ENCODE data around the gene ZNF322. TPM values are rescaled to one million over a fixed set of nuclear protein-coding genes. Genes with fewer than 3 reads are reported as not detected.
"Not testable (repeated sequence)": the region's sequence is repeated elsewhere in the genome, so short reads cannot be mapped to it uniquely, and the experiment has no call there.

ZNF322 gene
- 34.5 and 39.1 TPM in 2 replicates for total RNA-seq (2021)
- long read RNA-seq, full-length matches to known transcripts, result 61 of 69 reads
- long read RNA-seq, partial matches to known transcripts, result 1 of 69 reads
- long read RNA-seq, other reads (novel, unspliced or antisense), result 7 of 69 reads

- no peak within 1 kb of the TSS for H3K23ac ChIP-seq (ENCODE audit: insufficient read length, low read depth, low read length)
- no peak within 1 kb of the TSS for H2AK5ac ChIP-seq (ENCODE audit: insufficient read length, low read length)
- H3K9me3 ChIP-seq (ENCODE audit: control insufficient read depth, low read depth, low read length), result no peaks in the 10 kb centered on the region
- H4K20me1 ChIP-seq (ENCODE audit: control insufficient read depth, insufficient read depth, insufficient read length), result no peaks in the 10 kb centered on the region
- Mint-ChIP-seq H3K36me3 (ENCODE audit: insufficient read depth in 1 of 3, low read depth in 3 of 3) (peaks cover 12 to 26% (median 24%) of the 10 kb centered on the region in 3 experiments; a peak in 6 of 7 replicates), H3K9me3 (no peaks in the 10 kb centered on the region; a peak in 1 of 5 replicates), H3K4me3 (peak within 1 kb of the TSS; percentile 81 to 93), H3K27ac (peak within 1 kb of the TSS in 2 of 3 experiments; percentile 50 to 91; a peak in 3 of 7 replicates), H3K27me3 (ENCODE audit: low read depth) (peaks cover 32% of the 10 kb centered on the region), H3K4me1 (peaks cover 7 to 11% of the 10 kb centered on the region in 2 experiments)
- no peak within 1 kb of the TSS for H2BK15ac ChIP-seq (ENCODE audit: low read depth, low read length)
- H2BK120ac ChIP-seq (ENCODE audit: low read depth, low read length, poor library complexity, severe bottlenecking), result no peak within 1 kb of the TSS
- H3K4ac ChIP-seq (ENCODE audit: low read depth, low read length), result no peak within 1 kb of the TSS
- no peak within 1 kb of the TSS for H3K27ac ChIP-seq (ENCODE audit: insufficient read length, low read depth, low read length)
- H2BK20ac ChIP-seq (ENCODE audit: low read depth, low read length, poor library complexity, severe bottlenecking), result no peak within 1 kb of the TSS
- no peak within 1 kb of the TSS for H2BK12ac ChIP-seq (ENCODE audit: insufficient read length, low read depth, low read length)
- H4K8ac ChIP-seq (replicated peaks; ENCODE audit: insufficient read length, low read depth, low read length), result no peak within 1 kb of the TSS
- no CpG with 5 or more reads among the region's 56 CpGs for WGBS (ENCODE audit: extremely low coverage, insufficient read length, low lambda C conversion rate)
- peaks cover 7% of the 10 kb centered on the region; the same call in 1 of the 2 replicates for H3K79me2 ChIP-seq (ENCODE audit: insufficient read depth, low read length)
- peak within 1 kb of the TSS; percentile 96 for H3K4me2 ChIP-seq (ENCODE audit: insufficient read depth, insufficient read length, low read length)
- H3K4me1 ChIP-seq (ENCODE audit: insufficient read depth, low read length), result no peaks in the 10 kb centered on the region
- peak within 1 kb of the TSS; percentile 99 for H2AFZ ChIP-seq (ENCODE audit: low read length)
- peaks cover 4% of the 10 kb centered on the region for H3K23me2 ChIP-seq (ENCODE audit: insufficient read length, low read depth, low read length, poor library complexity, severe bottlenecking)
- no peak within 1 kb of the TSS for H2BK5ac ChIP-seq (ENCODE audit: insufficient read length, low read length)
- H3K56ac ChIP-seq (ENCODE audit: insufficient read length, low read depth, low read length), result no peak within 1 kb of the TSS
- no peak within 1 kb of the TSS for H4K5ac ChIP-seq (ENCODE audit: insufficient read length, low read depth, low read length)
- DNase-seq, result peak; percentile 96
- no peak within 1 kb of the TSS for H4K91ac ChIP-seq (ENCODE audit: insufficient read length, low read depth, low read length)
- no peaks in the 10 kb centered on the region; the same call in 1 of the 2 replicates for H3K27me3 ChIP-seq (ENCODE audit: insufficient read depth, low read length)
- TF ChIP-seq, protein P1, sequence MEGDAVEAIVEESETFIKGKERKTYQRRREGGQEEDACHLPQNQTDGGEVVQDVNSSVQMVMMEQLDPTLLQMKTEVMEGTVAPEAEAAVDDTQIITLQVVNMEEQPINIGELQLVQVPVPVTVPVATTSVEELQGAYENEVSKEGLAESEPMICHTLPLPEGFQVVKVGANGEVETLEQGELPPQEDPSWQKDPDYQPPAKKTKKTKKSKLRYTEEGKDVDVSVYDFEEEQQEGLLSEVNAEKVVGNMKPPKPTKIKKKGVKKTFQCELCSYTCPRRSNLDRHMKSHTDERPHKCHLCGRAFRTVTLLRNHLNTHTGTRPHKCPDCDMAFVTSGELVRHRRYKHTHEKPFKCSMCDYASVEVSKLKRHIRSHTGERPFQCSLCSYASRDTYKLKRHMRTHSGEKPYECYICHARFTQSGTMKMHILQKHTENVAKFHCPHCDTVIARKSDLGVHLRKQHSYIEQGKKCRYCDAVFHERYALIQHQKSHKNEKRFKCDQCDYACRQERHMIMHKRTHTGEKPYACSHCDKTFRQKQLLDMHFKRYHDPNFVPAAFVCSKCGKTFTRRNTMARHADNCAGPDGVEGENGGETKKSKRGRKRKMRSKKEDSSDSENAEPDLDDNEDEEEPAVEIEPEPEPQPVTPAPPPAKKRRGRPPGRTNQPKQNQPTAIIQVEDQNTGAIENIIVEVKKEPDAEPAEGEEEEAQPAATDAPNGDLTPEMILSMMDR (conservative IDR thresholded peaks at IDR 0.05), result no peak
- no peak within 1 kb of the TSS for H3T11ph ChIP-seq (ENCODE audit: low read length)
- peak within 1 kb of the TSS; percentile 95 for H3K9ac ChIP-seq (ENCODE audit: extremely low read depth, insufficient read length, low read length)
- no peak within 1 kb of the TSS for H3K18ac ChIP-seq (ENCODE audit: insufficient read length, low read depth, low read length)
- H3K14ac ChIP-seq (ENCODE audit: insufficient read depth, low read length), result no peak within 1 kb of the TSS
- peaks cover 2% of the 10 kb centered on the region for H3K79me1 ChIP-seq (ENCODE audit: insufficient read depth, low read depth, low read length, poor library complexity, severe bottlenecking)
These were observed at the start of gene ZNF322 for GRCh38 chr6:26659042-26659999. ZNF322 (minus strand) TSS chr6:26659746; CDS start chr6:26638553, 21,193 bp downstream.

GRCh38 chr6:26705780-26706179 is 46.2 kb upstream of the ZNF322 start:
- not testable (repeated sequence) for H4K91ac ChIP-seq (ENCODE audit: insufficient read length, low read depth, low read length); H3K27ac ChIP-seq (ENCODE audit: insufficient read length, low read depth, low read length); H3K9me3 ChIP-seq (ENCODE audit: control insufficient read depth, low read depth, low read length); H3K4ac ChIP-seq (ENCODE audit: low read depth, low read length); H3K23me2 ChIP-seq (ENCODE audit: insufficient read length, low read depth, low read length, poor library complexity, severe bottlenecking); H3K14ac ChIP-seq (ENCODE audit: insufficient read depth, low read length); H3K56ac ChIP-seq (ENCODE audit: insufficient read length, low read depth, low read length); H3K4me3 Mint-ChIP-seq; H3K27ac Mint-ChIP-seq; H2AFZ ChIP-seq (ENCODE audit: low read length); H3K18ac ChIP-seq (ENCODE audit: insufficient read length, low read depth, low read length); H2AK5ac ChIP-seq (ENCODE audit: insufficient read length, low read length); H2BK12ac ChIP-seq (ENCODE audit: insufficient read length, low read depth, low read length); H3K4me2 ChIP-seq (ENCODE audit: insufficient read depth, insufficient read length, low read length); H3K79me2 ChIP-seq (ENCODE audit: insufficient read depth, low read length); H3K27me3 ChIP-seq (ENCODE audit: insufficient read depth, low read length); H3K36me3 Mint-ChIP-seq (ENCODE audit: insufficient read depth in 1 of 3, low read depth in 3 of 3); H3K23ac ChIP-seq (ENCODE audit: insufficient read length, low read depth, low read length); H2BK5ac ChIP-seq (ENCODE audit: insufficient read length, low read length); H3K4me1 Mint-ChIP-seq; H4K20me1 ChIP-seq (ENCODE audit: control insufficient read depth, insufficient read depth, insufficient read length); H2BK120ac ChIP-seq (ENCODE audit: low read depth, low read length, poor library complexity, severe bottlenecking); H3K79me1 ChIP-seq (ENCODE audit: insufficient read depth, low read depth, low read length, poor library complexity, severe bottlenecking); DNase-seq; H4K5ac ChIP-seq (ENCODE audit: insufficient read length, low read depth, low read length); H3K9me3 Mint-ChIP-seq; H3K9ac ChIP-seq (ENCODE audit: extremely low read depth, insufficient read length, low read length); H3T11ph ChIP-seq (ENCODE audit: low read length); H4K8ac ChIP-seq (replicated peaks; ENCODE audit: insufficient read length, low read depth, low read length); H3K27me3 Mint-ChIP-seq (ENCODE audit: low read depth); H2BK20ac ChIP-seq (ENCODE audit: low read depth, low read length, poor library complexity, severe bottlenecking); H3K4me1 ChIP-seq (ENCODE audit: insufficient read depth, low read length); H2BK15ac ChIP-seq (ENCODE audit: low read depth, low read length)
- WGBS (ENCODE audit: extremely low coverage, insufficient read length, low lambda C conversion rate), result no CpG with 5 or more reads among the region's 4 CpGs
